ENCODE measurements around the gene KANK2. TPM values are rescaled to one million over a fixed set of nuclear protein-coding genes. Genes with fewer than 3 reads are reported as not detected.
"Not testable (repeated sequence)": the region's sequence is repeated elsewhere in the genome, so short reads cannot be mapped to it uniquely, and the experiment has no call there.

Gene KANK2
- total RNA-seq, 1 donor from 2014 or later: 3.0 TPM

- H3K36me3 Mint-ChIP-seq (ENCODE audit: low read depth): peaks cover 21% of the 10 kb centered on the region
- no peak overlapping the region for H3K4me3 Mint-ChIP-seq
- peaks cover 8% of the 10 kb centered on the region for H3K4me1 Mint-ChIP-seq
- no peaks in the 10 kb centered on the region for H3K9me3 Mint-ChIP-seq
- no peak overlapping the region for H3K27ac Mint-ChIP-seq
- intact Hi-C loops (cut with micrococcal nuclease): no loop called here
- H3K27me3 Mint-ChIP-seq: no peaks in the 10 kb centered on the region
- no peak for DNase-seq
These were observed 54.7 kb downstream of the KANK2 start for GRCh38 chr19:11142528-11143171.

GRCh38 chr19:11141937-11142527, 55.3 kb downstream of the KANK2 start:
- H3K4me1 Mint-ChIP-seq: peaks cover 11% of the 10 kb centered on the region
- intact Hi-C loops (cut with micrococcal nuclease): no loop called here
- no peak overlapping the region for H3K4me3 Mint-ChIP-seq
- DNase-seq: no peak
- H3K36me3 Mint-ChIP-seq (ENCODE audit: low read depth): peaks cover 17% of the 10 kb centered on the region
- no peaks in the 10 kb centered on the region for H3K27me3 Mint-ChIP-seq
- no peaks in the 10 kb centered on the region for H3K9me3 Mint-ChIP-seq
- H3K27ac Mint-ChIP-seq: no peak overlapping the region

- intact Hi-C loops (cut with micrococcal nuclease): no loop called here
- peaks cover 12% of the 10 kb centered on the region for H3K4me1 Mint-ChIP-seq
- no peak for DNase-seq
- H3K4me3 Mint-ChIP-seq: no peak overlapping the region
- no peaks in the 10 kb centered on the region for H3K9me3 Mint-ChIP-seq
- no peaks in the 10 kb centered on the region for H3K27me3 Mint-ChIP-seq
- peaks cover 9% of the 10 kb centered on the region for H3K36me3 Mint-ChIP-seq (ENCODE audit: low read depth)
- H3K27ac Mint-ChIP-seq: no peak overlapping the region
These were observed 56.4 kb downstream of the KANK2 start for GRCh38 chr19:11140896-11141295.

- H3K27ac Mint-ChIP-seq; H3K36me3 Mint-ChIP-seq (ENCODE audit: low read depth); H3K27me3 Mint-ChIP-seq; H3K9me3 Mint-ChIP-seq; DNase-seq; H3K4me3 Mint-ChIP-seq; intact Hi-C loops (cut with micrococcal nuclease): not testable (repeated sequence)
- peaks cover 12% of the 10 kb centered on the region for H3K4me1 Mint-ChIP-seq
These were observed 57.3 kb downstream of the KANK2 start for GRCh38 chr19:11140023-11140538.

- no peaks in the 10 kb centered on the region for H3K27me3 Mint-ChIP-seq
- H3K9me3 Mint-ChIP-seq: no peaks in the 10 kb centered on the region
- peaks cover 12% of the 10 kb centered on the region for H3K4me1 Mint-ChIP-seq
- DNase-seq: no peak
- H3K36me3 Mint-ChIP-seq (ENCODE audit: low read depth): peaks cover 4% of the 10 kb centered on the region
- no peak overlapping the region for H3K27ac Mint-ChIP-seq
- intact Hi-C loops (cut with micrococcal nuclease): no loop called here
- no peak overlapping the region for H3K4me3 Mint-ChIP-seq
These were observed 58.6 kb downstream of the KANK2 start for GRCh38 chr19:11138601-11139300.

GRCh38 chr19:11137542-11138384, 59.6 kb downstream of the KANK2 start:
- DNase-seq: peak; percentile 84
- H3K36me3 Mint-ChIP-seq (ENCODE audit: low read depth): peaks cover 10% of the 10 kb centered on the region
- H3K27ac Mint-ChIP-seq: peak overlapping the region; percentile 81
- no peaks in the 10 kb centered on the region for H3K27me3 Mint-ChIP-seq
- H3K9me3 Mint-ChIP-seq: no peaks in the 10 kb centered on the region
- peak overlapping the region; percentile 86 for H3K4me3 Mint-ChIP-seq
- intact Hi-C loops (cut with micrococcal nuclease): loop anchor here (2.0 kb wide), 1 partner anchor 67 kb away; no protein-coding TSS in a partner anchor
- peaks cover 9% of the 10 kb centered on the region for H3K4me1 Mint-ChIP-seq

- Mint-ChIP-seq H3K9me3 (no peaks in the 10 kb centered on the region), H3K36me3 (ENCODE audit: low read depth) (peaks cover 20% of the 10 kb centered on the region), H3K27ac (no peak overlapping the region), H3K4me1 (peaks cover 9% of the 10 kb centered on the region), H3K27me3 (no peaks in the 10 kb centered on the region), H3K4me3 (no peak overlapping the region)
- DNase-seq: no peak
- intact Hi-C loops (cut with micrococcal nuclease): loop anchor here (2.0 kb wide), 1 partner anchor 68 kb away; no protein-coding TSS in a partner anchor
These were observed 60.8 kb downstream of the KANK2 start for GRCh38 chr19:11136400-11137101.

GRCh38 chr19:11131471-11131870, 65.9 kb downstream of the KANK2 start:
- Mint-ChIP-seq H3K4me1 (no peaks in the 10 kb centered on the region), H3K27ac (no peak overlapping the region), H3K27me3 (no peaks in the 10 kb centered on the region), H3K36me3 (ENCODE audit: low read depth) (peaks cover 51% of the 10 kb centered on the region), H3K9me3 (no peaks in the 10 kb centered on the region), H3K4me3 (no peak overlapping the region)
- no peak for DNase-seq
- intact Hi-C loops (cut with micrococcal nuclease): loop anchor here (2.0 kb wide), 1 partner anchor 95 kb away; no protein-coding TSS in a partner anchor

- Mint-ChIP-seq H3K4me1 (no peaks in the 10 kb centered on the region), H3K9me3 (no peaks in the 10 kb centered on the region), H3K27me3 (no peaks in the 10 kb centered on the region), H3K36me3 (ENCODE audit: low read depth) (peaks cover 56% of the 10 kb centered on the region), H3K4me3 (no peak overlapping the region), H3K27ac (no peak overlapping the region)
- intact Hi-C loops (cut with micrococcal nuclease): loop anchor here (2.0 kb wide), 1 partner anchor 94 kb away; no protein-coding TSS in a partner anchor
- peak; percentile 91 for DNase-seq
These were observed 66.4 kb downstream of the KANK2 start for GRCh38 chr19:11130824-11131455.

- Mint-ChIP-seq H3K36me3 (ENCODE audit: low read depth) (peaks cover 56% of the 10 kb centered on the region), H3K4me1 (no peaks in the 10 kb centered on the region), H3K9me3 (no peaks in the 10 kb centered on the region), H3K27ac (no peak overlapping the region), H3K27me3 (no peaks in the 10 kb centered on the region), H3K4me3 (no peak overlapping the region)
- no peak for DNase-seq
- intact Hi-C loops (cut with micrococcal nuclease): no loop called here
These were observed 69.4 kb downstream of the KANK2 start for GRCh38 chr19:11127905-11128304.

GRCh38 chr19:11125994-11126685, 71.2 kb downstream of the KANK2 start:
- H3K27me3 Mint-ChIP-seq: no peaks in the 10 kb centered on the region
- peak overlapping the region; percentile 63 for H3K27ac Mint-ChIP-seq
- peaks cover 47% of the 10 kb centered on the region for H3K36me3 Mint-ChIP-seq (ENCODE audit: low read depth)
- no peaks in the 10 kb centered on the region for H3K9me3 Mint-ChIP-seq
- H3K4me3 Mint-ChIP-seq: no peak overlapping the region
- intact Hi-C loops (cut with micrococcal nuclease): no loop called here
- H3K4me1 Mint-ChIP-seq: no peaks in the 10 kb centered on the region
- peak; percentile 93 for DNase-seq

GRCh38 chr19:11124157-11124556, 73.2 kb downstream of the KANK2 start:
- H3K27me3 Mint-ChIP-seq; DNase-seq; H3K9me3 Mint-ChIP-seq; H3K27ac Mint-ChIP-seq; H3K4me3 Mint-ChIP-seq; H3K4me1 Mint-ChIP-seq; intact Hi-C loops (cut with micrococcal nuclease): not testable (repeated sequence)
- peaks cover 49% of the 10 kb centered on the region for H3K36me3 Mint-ChIP-seq (ENCODE audit: low read depth)
